Left ventricle myocardium inferior (tissue), 1 donor: Measurements from ENCODE around the gene ASB1. TPM values are rescaled to one million over a fixed set of nuclear protein-coding genes. Genes with fewer than 3 reads are reported as not detected.

Experiments
- DNase-seq: peaks from one replicate; pipeline ENCODE4 v3.0.0-alpha.2; 2020
- H3K27ac ChIP-seq: fragments of 200-600 bp; replicated peaks from 2 replicates; pipeline ENCODE4 v1.8.0; 2021
- H3K27me3 ChIP-seq: fragments of 200-600 bp; 2 replicates; pipeline ENCODE4 v1.8.0; 2021; ENCODE audit warnings: low read depth
- H3K36me3 ChIP-seq: fragments of 200-600 bp; 2 replicates; pipeline ENCODE4 v1.8.0; 2021
- H3K4me1 ChIP-seq: fragments of 200-600 bp; 2 replicates; pipeline ENCODE4 v1.8.0; 2021
- H3K4me3 ChIP-seq: fragments of 200-600 bp; 2 replicates; pipeline ENCODE4 v1.8.0; 2021; ENCODE audit warnings: mild to moderate bottlenecking, moderate library complexity
- H3K9me3 ChIP-seq: fragments of 200-600 bp; replicated peaks from 2 replicates; pipeline ENCODE4 v1.8.0; 2021
- intact Hi-C: fragments of 100-400 bp; cut with micrococcal nuclease; formaldehyde crosslinking; loops from one replicate; pipeline ENCODE4 v1.11.0; 2022
- total RNA-seq: library from RNA; stranded (reverse); fragmentation: NEBNext Ultra II Directional; extraction: Animal tissue kit (Norgen Biotek cat#: 25700); gene quantifications from one replicate; pipeline ENCODE4 v1.2.1, GENCODE V29; 2021
- TF ChIP-seq, protein P1 (sequence below): fragments of 200-600 bp; IDR thresholded peaks from 2 replicates; pipeline ENCODE4 v1.8.0; 2021; ENCODE audit warnings: antibody characterized with exemption, mild to moderate bottlenecking, borderline replicate concordance
- donor health status: DM: no; HTN: yes; CAD: no; lungs with severe emphysema.

Gene ASB1
- total RNA-seq, 1 donor from 2014 or later = 52.6 TPM

GRCh38 chr2:238388794-238389193 is 37.9 kb upstream of the ASB1 start:
- Histone ChIP-seq H3K9me3 (no peaks in the 10 kb centered on the region), H3K27me3 (no peaks in the 10 kb centered on the region), H3K4me1 (peaks cover 27% of the 10 kb centered on the region), H3K36me3 (no peaks in the 10 kb centered on the region), H3K27ac (no peak overlapping the region), H3K4me3 (no peak overlapping the region)
- intact Hi-C loops = no loop called here
- TF ChIP-seq, protein P1, sequence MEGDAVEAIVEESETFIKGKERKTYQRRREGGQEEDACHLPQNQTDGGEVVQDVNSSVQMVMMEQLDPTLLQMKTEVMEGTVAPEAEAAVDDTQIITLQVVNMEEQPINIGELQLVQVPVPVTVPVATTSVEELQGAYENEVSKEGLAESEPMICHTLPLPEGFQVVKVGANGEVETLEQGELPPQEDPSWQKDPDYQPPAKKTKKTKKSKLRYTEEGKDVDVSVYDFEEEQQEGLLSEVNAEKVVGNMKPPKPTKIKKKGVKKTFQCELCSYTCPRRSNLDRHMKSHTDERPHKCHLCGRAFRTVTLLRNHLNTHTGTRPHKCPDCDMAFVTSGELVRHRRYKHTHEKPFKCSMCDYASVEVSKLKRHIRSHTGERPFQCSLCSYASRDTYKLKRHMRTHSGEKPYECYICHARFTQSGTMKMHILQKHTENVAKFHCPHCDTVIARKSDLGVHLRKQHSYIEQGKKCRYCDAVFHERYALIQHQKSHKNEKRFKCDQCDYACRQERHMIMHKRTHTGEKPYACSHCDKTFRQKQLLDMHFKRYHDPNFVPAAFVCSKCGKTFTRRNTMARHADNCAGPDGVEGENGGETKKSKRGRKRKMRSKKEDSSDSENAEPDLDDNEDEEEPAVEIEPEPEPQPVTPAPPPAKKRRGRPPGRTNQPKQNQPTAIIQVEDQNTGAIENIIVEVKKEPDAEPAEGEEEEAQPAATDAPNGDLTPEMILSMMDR = no peak
- DNase-seq = no peak

DNA sequence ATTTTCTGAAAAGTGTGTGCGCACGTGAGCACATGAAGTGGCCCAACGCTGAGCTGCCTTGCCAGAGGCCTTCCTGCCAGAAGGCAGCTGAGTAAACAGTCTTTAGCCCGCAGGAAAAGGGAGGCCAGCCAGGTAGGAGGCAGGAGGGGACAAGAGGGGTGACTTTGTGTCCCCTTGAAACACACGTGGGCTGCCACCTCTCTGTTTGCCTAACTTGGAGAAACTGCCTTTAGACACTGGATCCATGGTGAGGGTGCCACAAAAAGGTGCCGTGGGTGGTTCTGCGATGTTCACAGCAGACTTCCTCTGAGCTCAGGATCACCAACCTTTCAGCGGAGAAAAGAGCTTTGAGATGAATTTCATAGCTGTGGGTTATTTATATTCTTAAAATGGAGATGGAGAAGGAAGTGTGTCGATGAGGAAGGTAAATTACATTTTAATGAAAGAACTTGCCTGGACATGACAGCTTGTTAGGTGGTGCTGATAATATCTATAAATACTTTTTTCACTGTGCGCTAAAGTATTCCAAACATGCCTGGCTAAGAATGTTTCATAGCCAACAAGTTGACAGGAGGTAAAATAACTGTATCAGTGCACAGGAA is 36.6 kb upstream of the ASB1 start:
- DNase-seq = peak; percentile 32
- Histone ChIP-seq H3K27ac (peak overlapping the region; percentile 90), H3K36me3 (no peaks in the 10 kb centered on the region), H3K27me3 (no peaks in the 10 kb centered on the region), H3K4me1 (peaks cover 27% of the 10 kb centered on the region), H3K4me3 (no peak overlapping the region), H3K9me3 (no peaks in the 10 kb centered on the region)
- intact Hi-C loops = no loop called here
- TF ChIP-seq, protein P1 = no peak

GRCh38 chr2:238391042-238391689 is 35.6 kb upstream of the ASB1 start:
- H3K27ac ChIP-seq = peak overlapping the region; percentile 90
- DNase-seq = no peak
- intact Hi-C loops = no loop called here

DNA sequence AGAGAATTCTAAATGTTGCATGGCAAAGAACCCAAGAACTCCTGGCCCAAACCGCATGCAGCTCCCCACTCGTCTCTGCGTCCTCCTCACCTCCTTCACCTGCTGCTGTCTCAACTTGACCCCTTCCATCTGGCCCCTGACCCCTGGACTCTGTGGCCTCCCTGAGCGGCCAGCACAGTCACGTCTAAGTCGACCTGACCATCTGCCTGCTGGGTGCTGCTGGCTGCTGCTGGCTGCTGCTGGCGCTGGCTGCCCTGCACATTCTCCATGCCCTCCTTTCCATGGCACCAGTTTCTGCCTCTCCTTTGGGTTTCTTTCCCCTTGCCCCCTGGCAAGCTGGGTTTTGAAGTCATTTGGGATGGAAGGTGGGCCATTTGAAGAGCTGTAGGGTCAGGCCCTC is 30.1 kb upstream of the ASB1 start:
- H3K27ac ChIP-seq = no peak overlapping the region
- intact Hi-C loops = no loop called here
- H3K9me3 ChIP-seq = no peaks in the 10 kb centered on the region

More at GRCh38 chr2:238391042-238391689, 35.6 kb upstream of the ASB1 start:
- no peak overlapping the region for H3K4me3 ChIP-seq
- no peaks in the 10 kb centered on the region for H3K36me3 ChIP-seq
- peaks cover 27% of the 10 kb centered on the region for H3K4me1 ChIP-seq
- TF ChIP-seq, protein P1 = no peak
- H3K9me3 ChIP-seq = no peaks in the 10 kb centered on the region
- H3K27me3 ChIP-seq = no peaks in the 10 kb centered on the region

DNA sequence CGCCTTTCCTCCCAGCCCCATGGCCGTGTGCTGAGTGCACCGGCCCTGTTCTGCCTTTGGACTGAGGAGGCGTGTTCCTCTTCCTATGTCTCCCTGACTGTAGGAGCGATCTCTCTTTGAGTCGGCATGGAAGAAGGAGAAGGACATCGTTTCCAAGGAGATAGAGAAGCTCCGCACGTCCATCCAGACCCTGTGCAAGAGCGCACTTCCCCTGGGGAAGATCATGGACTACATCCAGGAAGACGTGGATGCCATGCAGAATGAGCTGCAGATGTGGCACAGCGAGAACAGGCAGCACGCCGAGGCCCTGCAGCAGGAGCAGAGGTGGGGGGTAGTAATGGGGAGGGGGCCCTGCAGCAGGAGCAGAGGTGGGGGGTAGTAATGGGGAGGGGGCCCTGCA is 29.4 kb upstream of the ASB1 start:
- intact Hi-C loops = no loop called here
- TF ChIP-seq, protein P1 = no peak
- Histone ChIP-seq H3K36me3 (peaks cover 25% of the 10 kb centered on the region), H3K4me1 (peaks cover 7% of the 10 kb centered on the region), H3K27ac (no peak overlapping the region), H3K27me3 (no peaks in the 10 kb centered on the region), H3K9me3 (no peaks in the 10 kb centered on the region), H3K4me3 (no peak overlapping the region)
- no peak for DNase-seq

More for the DNA sequence above, 30.1 kb upstream of the ASB1 start:
- TF ChIP-seq, protein P1 = no peak
- no peak for DNase-seq
- Histone ChIP-seq H3K36me3 (peaks cover 21% of the 10 kb centered on the region), H3K4me3 (no peak overlapping the region), H3K27me3 (no peaks in the 10 kb centered on the region), H3K4me1 (peaks cover 7% of the 10 kb centered on the region)
